IMR-90 (cell line): Measurements from ENCODE around the gene ARHGAP32. TPM values are rescaled to one million over a fixed set of nuclear protein-coding genes. Genes with fewer than 3 reads are reported as not detected.

ENCODE experiments used
- ATAC-seq: fragments of 200-7000 bp; cut with Tn5 transposase; 2 replicates; pipeline ENCODE4 v1.9.1; 2020; ENCODE audit warnings: low read depth, mild to moderate bottlenecking, moderate library complexity
- BruUV-seq: library from RNA; stranded (reverse); fragments of 400-500 nt; replicated peaks from 2 replicates; lab custom pipeline; 2021; lab: Mats Ljungman, UMichigan
- CTCF ChIA-PET: fragments of 300-600 bp; formaldehyde crosslinking; extraction: SDS; loops from one replicate; lab custom pipeline; 2021; ENCODE audit warnings: antibody characterized with exemption; lab: Yijun Ruan, JAX
- POLR2A ChIA-PET: fragments of 300-600 bp; sonication (Branson Sonifier 250); formaldehyde crosslinking; loops from one replicate; lab custom pipeline; 2022; ENCODE audit warnings: antibody characterized with exemption; ENCODE audit not compliant: unreplicated experiment; lab: Charles Lee
- DNase-seq: peaks from one replicate; pipeline ENCODE4 v3.0.0; 2013
- H2AFZ ChIP-seq: replicated peaks from 2 replicates; pipeline ENCODE3; 2013; ENCODE audit warnings: low read length, mild to moderate bottlenecking; ENCODE audit not compliant: poor library complexity
- H2AK5ac ChIP-seq: 2 replicates; pipeline ENCODE4 v1.6.1; 2013; ENCODE audit warnings: low read depth, low read length, inconsistent platforms
- H2AK9ac ChIP-seq: replicated peaks from 2 replicates; pipeline ENCODE3; 2013; ENCODE audit warnings: mild to moderate bottlenecking, low read depth, low read length, moderate library complexity; ENCODE audit not compliant: poor library complexity
- H2BK120ac ChIP-seq: 2 replicates; pipeline ENCODE4 v1.6.1; 2013; ENCODE audit warnings: low read depth, low read length, inconsistent platforms
- H2BK15ac ChIP-seq: 3 replicates; pipeline ENCODE4 v1.6.1; 2013; ENCODE audit warnings: low read depth, low read length, inconsistent platforms
- H2BK20ac ChIP-seq: 2 replicates; pipeline ENCODE4 v1.6.1; 2013; ENCODE audit warnings: low read depth, mild to moderate bottlenecking, inconsistent platforms, low read length, moderate library complexity
- H2BK5ac ChIP-seq: 2 replicates; pipeline ENCODE4 v1.6.1; 2013; ENCODE audit warnings: mild to moderate bottlenecking, low read depth, low read length, inconsistent platforms; ENCODE audit not compliant: poor library complexity, severe bottlenecking
- H3K14ac ChIP-seq: replicated peaks from 2 replicates; pipeline ENCODE4 v1.6.1; 2013; ENCODE audit warnings: low read depth, low read length, inconsistent platforms
- H3K18ac ChIP-seq: 2 replicates; pipeline ENCODE4 v1.6.1; 2013; ENCODE audit warnings: low read depth, low read length, control low read depth
- H3K23ac ChIP-seq: 2 replicates; pipeline ENCODE4 v1.6.1; 2013; ENCODE audit warnings: low read depth, low read length, inconsistent platforms
- H3K27ac ChIP-seq: 2 replicates; pipeline ENCODE4 v1.5.1; 2013; ENCODE audit warnings: mild to moderate bottlenecking, control low read depth, low read length; ENCODE audit not compliant: insufficient read depth
- H3K27me3 ChIP-seq: 2 replicates; pipeline ENCODE4 v1.6.1; 2013; ENCODE audit warnings: low read length; ENCODE audit not compliant: control insufficient read depth, insufficient read depth
- H3K36me3 ChIP-seq: 2 replicates; pipeline ENCODE4 v1.6.1; 2013; ENCODE audit warnings: low read length, mixed read lengths; ENCODE audit not compliant: control insufficient read depth, insufficient read depth
- H3K4ac ChIP-seq: 2 replicates; pipeline ENCODE4 v1.6.1; 2013; ENCODE audit warnings: low read depth, low read length, inconsistent platforms
- H3K4me1 ChIP-seq: 2 replicates; pipeline ENCODE4 v1.6.1; 2013; ENCODE audit warnings: low read length, mixed read lengths; ENCODE audit not compliant: control insufficient read depth, insufficient read depth
- H3K4me2 ChIP-seq: 2 replicates; pipeline ENCODE4 v1.6.1; 2013; ENCODE audit warnings: low read depth, mild to moderate bottlenecking, control low read depth, low read length, moderate library complexity
- H3K4me3 ChIP-seq: 2 replicates; pipeline ENCODE4 v1.5.1; 2013; ENCODE audit warnings: low read depth, mild to moderate bottlenecking, control low read depth, low read length, moderate library complexity; ENCODE audit not compliant: insufficient read depth
- H3K56ac ChIP-seq: 2 replicates; pipeline ENCODE4 v1.6.1; 2013; ENCODE audit warnings: low read length, inconsistent platforms; ENCODE audit not compliant: insufficient read depth; ENCODE audit errors: extremely low read depth
- H3K79me1 ChIP-seq, 2 experiments: 2 replicates each; pipeline ENCODE4 v1.6.1; 2013; ENCODE audit warnings: low read length in 2 of 2, inconsistent platforms in 1 of 2, low read depth in 1 of 2
- H3K9ac ChIP-seq: 2 replicates; pipeline ENCODE4 v1.6.1; 2013; ENCODE audit warnings: low read depth, low read length, control low read depth
- H3K9me1 ChIP-seq: 2 replicates; pipeline ENCODE4 v1.6.1; 2013; ENCODE audit warnings: low read length, inconsistent platforms; ENCODE audit not compliant: insufficient read depth
- H3K9me3 ChIP-seq: 2 replicates; pipeline ENCODE4 v1.6.1; 2013; ENCODE audit warnings: low read length; ENCODE audit not compliant: control insufficient read depth, insufficient read depth
- H4K20me1 ChIP-seq: 2 replicates; pipeline ENCODE4 v1.6.1; 2013; ENCODE audit warnings: low read length, inconsistent platforms; ENCODE audit not compliant: insufficient read depth
- H4K5ac ChIP-seq: 2 replicates; pipeline ENCODE4 v1.6.1; 2013; ENCODE audit warnings: mild to moderate bottlenecking, low read depth, low read length, control low read depth
- H4K8ac ChIP-seq, 2 experiments: 2 replicates each; pipeline ENCODE4 v1.6.1; 2013; ENCODE audit warnings: low read depth in 2 of 2, low read length in 2 of 2, control low read depth in 1 of 2, inconsistent platforms in 1 of 2
- H4K91ac ChIP-seq: 2 replicates; pipeline ENCODE4 v1.6.1; 2013; ENCODE audit warnings: low read depth, low read length, inconsistent platforms; ENCODE audit not compliant: insufficient read depth
- BHLHE40 ChIP-seq: fragments of 150-350 bp; IDR thresholded peaks from 2 replicates; pipeline ENCODE4 v1.6.1; 2016; ENCODE audit warnings: mild to moderate bottlenecking, low read depth, low read length
- CEBPB ChIP-seq: IDR thresholded peaks from 2 replicates; pipeline ENCODE4 v1.6.1; 2012; ENCODE audit warnings: low read depth, low read length, improper control_type of control experiment
- CHD1 ChIP-seq: IDR thresholded peaks from 2 replicates; pipeline ENCODE4 v1.6.1; 2012; ENCODE audit warnings: low read depth, low read length, improper control_type of control experiment
- ELK1 ChIP-seq: fragments of 150-350 bp; IDR thresholded peaks from 2 replicates; pipeline ENCODE4 v1.6.1; 2016; ENCODE audit warnings: low read depth, mild to moderate bottlenecking, low read length, moderate library complexity, borderline replicate concordance
- FOS ChIP-seq: fragments of 150-350 bp; IDR thresholded peaks from 2 replicates; pipeline ENCODE4 v1.6.1; 2016; ENCODE audit warnings: low read depth, low read length
- MAFK ChIP-seq: IDR thresholded peaks from 2 replicates; pipeline ENCODE4 v1.6.1; 2012; ENCODE audit warnings: low read depth, low read length, improper control_type of control experiment
- MAZ ChIP-seq: IDR thresholded peaks from 2 replicates; pipeline ENCODE4 v1.6.1; 2012; ENCODE audit warnings: low read depth, mild to moderate bottlenecking, low read length, improper control_type of control experiment, moderate library complexity, borderline replicate concordance
- MXI1 ChIP-seq: IDR thresholded peaks from 2 replicates; pipeline ENCODE4 v1.6.1; 2012; ENCODE audit warnings: low read depth, mild to moderate bottlenecking, low read length, moderate library complexity, borderline replicate concordance
- NFE2L2 ChIP-seq: fragments of 150-350 bp; IDR thresholded peaks from 2 replicates; pipeline ENCODE4 v1.6.1; 2016; ENCODE audit warnings: low read depth, mild to moderate bottlenecking, low read length
- POLR2A ChIP-seq: IDR thresholded peaks from 2 replicates; pipeline ENCODE4 v1.6.1; 2012; ENCODE audit warnings: mild to moderate bottlenecking, low read depth, low read length
- RAD21 ChIP-seq: IDR thresholded peaks from 2 replicates; pipeline ENCODE4 v1.6.1; 2012; ENCODE audit warnings: low read length, improper control_type of control experiment
- RCOR1 ChIP-seq: IDR thresholded peaks from 2 replicates; pipeline ENCODE4 v1.6.1; 2012; ENCODE audit warnings: mild to moderate bottlenecking, low read length, improper control_type of control experiment; ENCODE audit not compliant: insufficient replicate concordance
- RFX5 ChIP-seq: IDR thresholded peaks from 2 replicates; pipeline ENCODE4 v1.8.0; 2012; ENCODE audit warnings: low read depth, mild to moderate bottlenecking, low read length, moderate library complexity
- SMC3 ChIP-seq: fragments of 150-350 bp; IDR thresholded peaks from 2 replicates; pipeline ENCODE4 v1.6.1; 2016; ENCODE audit warnings: low read depth, mild to moderate bottlenecking, antibody characterized with exemption, low read length, moderate library complexity
- WGBS, 2 experiments: methylation state at CpG; one replicate each; pipeline versions ENCODE4 v1.1.5 to v1.1.7; 2013; ENCODE audit warnings: missing lambda C conversion rate in 2 of 2; ENCODE audit not compliant: insufficient read length in 1 of 2; ENCODE audit errors: extremely low coverage in 2 of 2; 5-methylcytosine and 5-hydroxymethylcytosine counted together
- dilution Hi-C: fragments of 300-500 bp; cut with HindIII; formaldehyde crosslinking; loops from one replicate; pipeline ENCODE4 v1.14.3; 2018; ENCODE audit warnings: low sequenced_read_pairs; ENCODE audit not compliant: unreplicated experiment
- in situ Hi-C: fragments of 300-500 bp; cut with MboI; formaldehyde crosslinking; loops from 3 replicates; pipeline ENCODE4 v1.14.3; 2019; ENCODE audit warnings: low sequenced_read_pairs, inconsistent platforms, mixed read lengths
- intact Hi-C: fragments of 100-400 bp; cut with micrococcal nuclease; formaldehyde crosslinking; loops from 2 replicates; pipeline ENCODE4 v1.10.0; 2022
- polyA plus RNA-seq, 3 experiments: library from polyadenylated mRNA; depleted of rRNA; stranded (reverse); fragments of >200 nt; gene quantifications; 2 replicates each; pipeline ENCODE4 v1.2.3, GENCODE V29; 2012; ENCODE audit warnings: low replicate concordance in 1 of 3
- total RNA-seq: library from RNA; depleted of rRNA; stranded (reverse); fragments of >200 nt; gene quantifications from 2 replicates; pipeline ENCODE4 v1.2.3, GENCODE V29; 2012
- TF ChIP-seq, protein P1 (sequence below): conservative IDR thresholded peaks from 2 replicates; pipeline ENCODE4 v1.5.1; 2012; ENCODE audit warnings: mild to moderate bottlenecking, low read depth, low read length, improper control_type of control experiment
- TF ChIP-seq, protein P2 (sequence below): fragments of 150-350 bp; IDR thresholded peaks from 2 replicates; pipeline ENCODE4 v1.6.1; 2017; ENCODE audit warnings: mild to moderate bottlenecking, antibody characterized with exemption, low read length, low read depth

The ARHGAP32 gene
- total and polyA plus RNA-seq, 2 of the 4 experiments (the other 2 are of a cell fraction): 4.1 to 8.4 TPM

GRCh38 chr11:128926437-128927107, 265.6 kb downstream of the ARHGAP32 start:
- ATAC-seq: no peak
- WGBS, 2 experiments: 91% methylated on average over 11 of the region's 17 CpGs; no CpG with 5 or more reads in 1 of the 2 experiments
- Histone ChIP-seq H3K4me2 (no peak overlapping the region), H3K14ac (no peak overlapping the region), H2AFZ (no peak overlapping the region), H3K18ac (no peak overlapping the region), H4K20me1 (no peaks in the 10 kb centered on the region), H3K4ac (no peak overlapping the region), H2BK5ac (no peak overlapping the region), H3K9ac (no peak overlapping the region), H3K9me3 (no peaks in the 10 kb centered on the region), H2AK5ac (no peak overlapping the region), H4K5ac (no peak overlapping the region), H2AK9ac (peak overlapping the region; percentile 9), H3K23ac (no peak overlapping the region), H3K4me1 (peaks cover 3% of the 10 kb centered on the region; the same call in 1 of the 2 replicates), H3K56ac (no peak overlapping the region), H2BK120ac (no peak overlapping the region), H3K4me3 (no peak overlapping the region), H2BK20ac (no peak overlapping the region), H3K27ac (no peak overlapping the region), H2BK15ac (no peak overlapping the region), H4K91ac (no peak overlapping the region), H3K27me3 (peaks cover 23% of the 10 kb centered on the region), H3K36me3 (no peaks in the 10 kb centered on the region), H3K79me1 (no peaks in the 10 kb centered on the region), H4K8ac (no peak overlapping the region), H3K9me1 (no peaks in the 10 kb centered on the region)
- intact Hi-C loops (no loop called here), in situ Hi-C loops (no loop called here), dilution Hi-C loops (no loop called here)
- DNase-seq: no peak
- TF ChIP-seq, protein P1, sequence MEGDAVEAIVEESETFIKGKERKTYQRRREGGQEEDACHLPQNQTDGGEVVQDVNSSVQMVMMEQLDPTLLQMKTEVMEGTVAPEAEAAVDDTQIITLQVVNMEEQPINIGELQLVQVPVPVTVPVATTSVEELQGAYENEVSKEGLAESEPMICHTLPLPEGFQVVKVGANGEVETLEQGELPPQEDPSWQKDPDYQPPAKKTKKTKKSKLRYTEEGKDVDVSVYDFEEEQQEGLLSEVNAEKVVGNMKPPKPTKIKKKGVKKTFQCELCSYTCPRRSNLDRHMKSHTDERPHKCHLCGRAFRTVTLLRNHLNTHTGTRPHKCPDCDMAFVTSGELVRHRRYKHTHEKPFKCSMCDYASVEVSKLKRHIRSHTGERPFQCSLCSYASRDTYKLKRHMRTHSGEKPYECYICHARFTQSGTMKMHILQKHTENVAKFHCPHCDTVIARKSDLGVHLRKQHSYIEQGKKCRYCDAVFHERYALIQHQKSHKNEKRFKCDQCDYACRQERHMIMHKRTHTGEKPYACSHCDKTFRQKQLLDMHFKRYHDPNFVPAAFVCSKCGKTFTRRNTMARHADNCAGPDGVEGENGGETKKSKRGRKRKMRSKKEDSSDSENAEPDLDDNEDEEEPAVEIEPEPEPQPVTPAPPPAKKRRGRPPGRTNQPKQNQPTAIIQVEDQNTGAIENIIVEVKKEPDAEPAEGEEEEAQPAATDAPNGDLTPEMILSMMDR: no peak
- TF ChIP-seq SMC3 (no peak), POLR2A (no peak), BHLHE40 (no peak), MAZ (no peak), RAD21 (no peak), CHD1 (no peak), MAFK (no peak), CEBPB (no peak), FOS (no peak), ELK1 (no peak), RFX5 (no peak), NFE2L2 (no peak), MXI1 (no peak), RCOR1 (no peak)
- TF ChIP-seq, protein P2, sequence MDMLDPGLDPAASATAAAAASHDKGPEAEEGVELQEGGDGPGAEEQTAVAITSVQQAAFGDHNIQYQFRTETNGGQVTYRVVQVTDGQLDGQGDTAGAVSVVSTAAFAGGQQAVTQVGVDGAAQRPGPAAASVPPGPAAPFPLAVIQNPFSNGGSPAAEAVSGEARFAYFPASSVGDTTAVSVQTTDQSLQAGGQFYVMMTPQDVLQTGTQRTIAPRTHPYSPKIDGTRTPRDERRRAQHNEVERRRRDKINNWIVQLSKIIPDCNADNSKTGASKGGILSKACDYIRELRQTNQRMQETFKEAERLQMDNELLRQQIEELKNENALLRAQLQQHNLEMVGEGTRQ: no peak
- no TSS peak for BruUV-seq
- CTCF ChIA-PET: no interaction called here
- POLR2A ChIA-PET: no interaction called here
